Aorta (tissue), 5 donors: ENCODE measurements around the gene TWIST2. TPM values are rescaled to one million over a fixed set of nuclear protein-coding genes. Genes with fewer than 3 reads are reported as not detected.

ENCODE experiments used
- ATAC-seq: fragments of 200-7000 bp; cut with Tn5 transposase; one replicate; pipeline ENCODE4 v1.9.1; 2022; ENCODE audit warnings: moderate library complexity; ENCODE audit not compliant: low FRiP score
- DNase-seq, 2 donors: peaks; one replicate each; pipeline ENCODE4 v3.0.0-alpha.2; 2020
- H3K27ac ChIP-seq, 2 donors: one replicate each; pipeline ENCODE4 v1.5.1; 2013; ENCODE audit warnings: low read length in 2 of 2, mild to moderate bottlenecking in 2 of 2, moderate library complexity in 2 of 2, control low read depth in 1 of 2, inconsistent platforms in 1 of 2, low read depth in 1 of 2
- H3K27me3 ChIP-seq, 2 donors: one replicate each; pipeline ENCODE4 v1.6.1; 2013; ENCODE audit warnings: control low read depth in 1 of 2, low read length in 1 of 2, mild to moderate bottlenecking in 1 of 2, moderate library complexity in 1 of 2; ENCODE audit not compliant: insufficient read depth in 2 of 2, control insufficient read depth in 1 of 2
- H3K36me3 ChIP-seq, 2 donors: one replicate each; pipeline ENCODE4 v1.6.1; 2013; ENCODE audit warnings: control low read depth in 1 of 2, low read length in 1 of 2, mild to moderate bottlenecking in 1 of 2; ENCODE audit not compliant: insufficient read depth in 2 of 2, control insufficient read depth in 1 of 2
- H3K4me1 ChIP-seq, 2 donors: one replicate each; pipeline ENCODE4 v1.6.1; 2013; ENCODE audit warnings: low read length in 2 of 2, control low read depth in 1 of 2, mild to moderate bottlenecking in 1 of 2, moderate library complexity in 1 of 2; ENCODE audit not compliant: insufficient read depth in 2 of 2, control insufficient read depth in 1 of 2
- H3K4me3 ChIP-seq, 2 donors: one replicate each; pipeline ENCODE4 v1.5.1; 2013; ENCODE audit warnings: low read length in 2 of 2, control low read depth in 1 of 2, mild to moderate bottlenecking in 1 of 2
- H3K9me3 ChIP-seq: one replicate; pipeline ENCODE4 v1.6.1; 2013; ENCODE audit warnings: mild to moderate bottlenecking, low read length; ENCODE audit not compliant: control insufficient read depth
- WGBS, 2 donors: extraction: QIAGEN DNeasy Blood & Tissue Kit; methylation state at CpG; one replicate each; pipeline ENCODE4 v1.1.7; 2013; 5-methylcytosine and 5-hydroxymethylcytosine counted together
- intact Hi-C, 2 donors: fragments of 100-400 bp; cut with DNase I; formaldehyde crosslinking; loops; one replicate each; pipeline versions ENCODE4 v1.14.2 to v1.15.0; 2022
- polyA plus RNA-seq, 2 donors: library from polyadenylated mRNA; stranded (reverse); fragments of 200-250 nt; gene quantifications; one replicate each; pipeline ENCODE4 v1.2.3, GENCODE V29; 2013
- total RNA-seq, 2 donors: library from RNA; stranded (reverse); fragmentation: NEBNext Ultra II Directional; extraction: Animal tissue kit (Norgen Biotek cat#: 25700); gene quantifications; one replicate each; pipeline ENCODE4 v1.2.1, GENCODE V29; 2021
- donor health status: healthy with polysubstance abuse.
- donor health status: Bipolar disorder and iron deficiency.
- donor health status: DM: no; HTN: no; CAD: no.
- donor health status: DM: no; HTN: no; CAD: no.
- donor health status: DM: yes; HTN: yes; CAD: no.

TWIST2 gene
- total and polyA plus RNA-seq, 4 donors: 6.0 to 20.8 (median 14.6) TPM

GRCh38 chr2:238870261-238870660, 22.4 kb downstream of the TWIST2 start:
- H3K9me3 ChIP-seq: no peaks in the 10 kb centered on the region
- DNase-seq (no peak), ATAC-seq (no peak)
- 87 to 90% methylated on average over 3 of the region's 3 CpGs for whole genome bisulfite sequencing, 2 donors
- H3K4me1 ChIP-seq: no peaks in the 10 kb centered on the region
- intact Hi-C loops: no loop called here
- no peak overlapping the region for H3K27ac ChIP-seq
- H3K4me3 ChIP-seq: no peak overlapping the region
- H3K36me3 ChIP-seq: no peaks in the 10 kb centered on the region
- H3K27me3 ChIP-seq: no peaks in the 10 kb centered on the region

- no peak overlapping the region for H3K4me3 ChIP-seq
- DNase-seq (no peak), ATAC-seq (no peak)
- H3K9me3 ChIP-seq: no peaks in the 10 kb centered on the region
- H3K4me1 ChIP-seq: no peaks in the 10 kb centered on the region
- no peaks in the 10 kb centered on the region for H3K27me3 ChIP-seq
- no peak overlapping the region for H3K27ac ChIP-seq
- 95 to 96% methylated on average over 7 of the region's 7 CpGs for WGBS, 2 donors
- intact Hi-C loops: no loop called here
- no peaks in the 10 kb centered on the region for H3K36me3 ChIP-seq
These were observed 24.1 kb downstream of the TWIST2 start for GRCh38 chr2:238872026-238872425.

- intact Hi-C loops: no loop called here
- WGBS, 2 donors: 92% methylated on average over 13 of the region's 13 CpGs
- Histone ChIP-seq H3K4me3 (no peak overlapping the region), H3K36me3 (no peaks in the 10 kb centered on the region), H3K27me3 (no peaks in the 10 kb centered on the region), H3K27ac (no peak overlapping the region), H3K9me3 (no peaks in the 10 kb centered on the region), H3K4me1 (no peaks in the 10 kb centered on the region)
- ATAC-seq (no peak), DNase-seq (no peak)
These were observed 24.9 kb downstream of the TWIST2 start for GRCh38 chr2:238872628-238873380.

DNA sequence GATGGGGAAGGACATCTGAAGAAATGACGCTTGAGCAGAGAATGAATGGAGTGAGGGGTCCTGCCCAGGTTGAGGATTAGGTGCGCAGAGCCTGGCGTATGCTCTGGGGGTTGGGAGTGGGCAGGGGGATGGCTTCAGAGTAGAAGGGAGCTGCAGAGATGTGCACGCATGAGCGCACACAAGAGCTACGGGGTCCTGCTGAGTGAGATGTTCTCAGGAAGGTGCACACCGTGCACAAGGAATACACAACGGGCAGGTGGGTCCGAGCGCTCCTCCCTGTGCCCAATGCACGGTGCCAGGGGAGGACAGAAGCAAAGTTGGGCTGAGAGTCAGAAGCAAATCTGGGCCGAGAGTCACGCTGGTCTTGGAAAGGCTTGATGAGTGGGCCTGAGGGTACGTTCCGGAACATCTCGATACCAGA, 25.5 kb downstream of the TWIST2 start:
- intact Hi-C loops: no loop called here
- no peaks in the 10 kb centered on the region for H3K4me1 ChIP-seq
- H3K27me3 ChIP-seq: no peaks in the 10 kb centered on the region
- DNase-seq: no peak
- no peaks in the 10 kb centered on the region for H3K36me3 ChIP-seq
- no peaks in the 10 kb centered on the region for H3K9me3 ChIP-seq
- H3K4me3 ChIP-seq: no peak overlapping the region
- 96 to 97% methylated on average over 16 of the region's 16 CpGs for WGBS, 2 donors
- ATAC-seq: no peak
- H3K27ac ChIP-seq: no peak overlapping the region

- no peak for ATAC-seq
- no peak overlapping the region for H3K27ac ChIP-seq
- H3K9me3 ChIP-seq: no peaks in the 10 kb centered on the region
- H3K4me1 ChIP-seq: no peaks in the 10 kb centered on the region
- H3K36me3 ChIP-seq: no peaks in the 10 kb centered on the region
- no peaks in the 10 kb centered on the region for H3K27me3 ChIP-seq
- intact Hi-C loops: no loop called here
- 97 to 98% methylated on average over 6 of the region's 6 CpGs for WGBS, 2 donors
- DNase-seq: no peak
- no peak overlapping the region for H3K4me3 ChIP-seq
These were observed 26.0 kb downstream of the TWIST2 start for GRCh38 chr2:238873841-238874240.

DNA sequence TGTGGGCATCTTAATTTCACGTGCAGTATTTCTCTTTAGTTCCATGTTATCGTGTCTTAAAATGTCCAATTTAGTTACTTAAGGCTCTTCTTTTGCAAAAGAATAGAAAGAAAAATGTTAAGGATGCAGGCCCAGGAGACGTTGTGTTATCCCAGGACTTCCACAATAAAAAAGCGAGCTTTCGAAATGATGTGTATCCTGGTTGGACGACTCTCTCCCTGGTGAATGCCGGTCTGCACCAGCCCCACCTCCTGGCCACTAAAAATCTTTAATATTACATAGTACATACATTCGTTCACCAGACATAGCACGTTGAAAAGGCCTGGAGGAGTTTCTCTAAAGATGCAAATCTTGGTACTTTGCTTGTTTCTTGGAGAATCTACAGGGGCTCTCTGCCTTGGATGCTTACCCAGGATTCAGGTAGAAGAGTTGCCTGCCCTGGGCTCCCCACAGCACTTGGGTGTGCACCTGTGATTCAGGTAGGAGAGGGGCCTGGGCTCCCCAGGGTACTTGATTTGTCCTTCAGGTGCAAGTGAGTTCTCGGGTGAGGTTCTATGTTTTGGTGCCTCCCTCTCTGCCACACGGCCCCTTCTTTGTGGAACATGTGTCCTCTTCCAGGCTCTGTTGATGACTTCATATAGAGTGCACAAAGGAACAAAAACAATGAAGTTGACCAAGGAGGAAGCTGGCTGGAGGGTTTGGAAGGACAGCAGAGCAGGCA, 26.6 kb downstream of the TWIST2 start:
- H3K36me3 ChIP-seq: no peaks in the 10 kb centered on the region
- DNase-seq (no peak), ATAC-seq (no peak)
- no peaks in the 10 kb centered on the region for H3K9me3 ChIP-seq
- H3K27ac ChIP-seq: no peak overlapping the region
- WGBS, 2 donors: 77 to 84% methylated on average over 11 of the region's 11 CpGs
- no peaks in the 10 kb centered on the region for H3K27me3 ChIP-seq
- H3K4me1 ChIP-seq: no peaks in the 10 kb centered on the region
- intact Hi-C loops: no loop called here
- no peak overlapping the region for H3K4me3 ChIP-seq

GRCh38 chr2:238875101-238875470, 27.2 kb downstream of the TWIST2 start:
- H3K27ac ChIP-seq: no peak overlapping the region
- no peak overlapping the region for H3K4me3 ChIP-seq
- ATAC-seq (peak; percentile 36), DNase-seq (peak in 1 of 2 donors; percentile 68)
- no peaks in the 10 kb centered on the region for H3K27me3 ChIP-seq
- no peaks in the 10 kb centered on the region for H3K4me1 ChIP-seq
- 94% methylated on average over 3 of the region's 3 CpGs for WGBS, 2 donors
- intact Hi-C loops: no loop called here
- H3K9me3 ChIP-seq: no peaks in the 10 kb centered on the region
- H3K36me3 ChIP-seq: no peaks in the 10 kb centered on the region

- ATAC-seq (peak; percentile 62), DNase-seq (peak in 1 of 2 donors; percentile 46)
- Histone ChIP-seq H3K36me3 (no peaks in the 10 kb centered on the region), H3K27ac (no peak overlapping the region), H3K4me3 (no peak overlapping the region), H3K27me3 (no peaks in the 10 kb centered on the region), H3K9me3 (no peaks in the 10 kb centered on the region), H3K4me1 (no peaks in the 10 kb centered on the region)
- 52 to 56% methylated on average over 17 of the region's 17 CpGs for WGBS, 2 donors
- intact Hi-C loops: no loop called here
These were observed 27.8 kb downstream of the TWIST2 start for GRCh38 chr2:238875471-238876231.
